Spleen (tissue), 11 donors: ENCODE measurements around the gene ZNF23. TPM values are rescaled to one million over a fixed set of nuclear protein-coding genes. Genes with fewer than 3 reads are reported as not detected.

Source experiments
- DNase-seq: peaks from one replicate; pipeline ENCODE4 v3.0.0-alpha.2; 2020
- H3K27ac ChIP-seq, 8 donors: fragments of 200-600 bp; sonication (generic) in 7 of 8; 1 replicate in 4 of 8; 2 replicates in 4 of 8; pipeline versions ENCODE4 v1.5.0 to v1.8.0; 2016 to 2021; ENCODE audit warnings: inconsistent platforms in 4 of 8, mild to moderate bottlenecking in 4 of 8, moderate library complexity in 1 of 8
- H3K27me3 ChIP-seq, 7 donors: fragments of 200-600 bp; sonication (generic) in 6 of 7; replicated peaks in 1 of 7; 1 replicate in 4 of 7; 2 replicates in 3 of 7; pipeline versions ENCODE4 v1.5.0 to v1.8.0; 2016 to 2021; ENCODE audit warnings: inconsistent platforms in 3 of 7, mild to moderate bottlenecking in 1 of 7
- H3K36me3 ChIP-seq, 6 donors: fragments of 200-600 bp; sonication (generic) in 5 of 6; 1 replicate in 4 of 6; 2 replicates in 2 of 6; pipeline versions ENCODE4 v1.5.0 to v1.8.0; 2016 to 2021; ENCODE audit warnings: inconsistent platforms in 2 of 6
- H3K4me1 ChIP-seq, 6 donors: fragments of 200-600 bp; sonication (generic) in 5 of 6; 1 replicate in 3 of 6; 2 replicates in 3 of 6; pipeline versions ENCODE4 v1.5.0 to v1.8.0; 2016 to 2021; ENCODE audit warnings: inconsistent platforms in 3 of 6
- H3K4me3 ChIP-seq, 8 donors: fragments of 200-600 bp; sonication (generic) in 7 of 8; 1 replicate in 4 of 8; 2 replicates in 4 of 8; pipeline versions ENCODE4 v1.5.0 to v1.8.0; 2016 to 2021; ENCODE audit warnings: inconsistent platforms in 4 of 8, mild to moderate bottlenecking in 4 of 8, moderate library complexity in 2 of 8
- H3K9me3 ChIP-seq, 8 donors: fragments of 200-600 bp; sonication (generic) in 7 of 8; 1 replicate in 4 of 8; 2 replicates in 4 of 8; pipeline versions ENCODE4 v1.5.0 to v1.8.0; 2016 to 2021; ENCODE audit warnings: inconsistent platforms in 4 of 8
- CTCF ChIP-seq, 11 experiments: fragments of 200-600 bp in 7 of 11; fragments of 450-650 bp in 4 of 11; sonication (generic) in 4 of 11; IDR thresholded peaks in 8 of 11; conservative IDR thresholded peaks in 3 of 11; 1 replicate in 7 of 11; 2 replicates in 4 of 11; pipeline versions ENCODE4 v1.4.0 to v1.8.0; 2016 to 2021; ENCODE audit warnings: antibody characterized with exemption in 11 of 11, inconsistent platforms in 4 of 11, mild to moderate bottlenecking in 1 of 11
- POLR2A ChIP-seq, 3 donors: fragments of 450-650 bp; IDR thresholded peaks; one replicate each; pipeline ENCODE4 v1.5.1; 2017; ENCODE audit warnings: antibody characterized with exemption in 3 of 3, mild to moderate bottlenecking in 1 of 3
- POLR2AphosphoS5 ChIP-seq, 3 donors: sonication (generic); formaldehyde crosslinking; IDR thresholded peaks; one replicate each; pipeline ENCODE4 v1.5.1; 2017; ENCODE audit warnings: antibody characterized with exemption in 3 of 3
- WGBS, 5 donors: extraction: QIAGEN DNeasy Blood & Tissue Kit in 3 of 5; methylation state at CpG; one replicate each; pipeline versions ENCODE4 v1.1.5 to v1.1.7; 2013 to 2018; 5-methylcytosine and 5-hydroxymethylcytosine counted together
- intact Hi-C: fragments of 100-400 bp; cut with DNase I; formaldehyde crosslinking; loops from one replicate; pipeline ENCODE4 v1.15.0; 2023; ENCODE audit warnings: low total_unique reads
- polyA plus RNA-seq, 3 donors: library from polyadenylated mRNA; stranded (reverse); fragments of 200-250 nt; gene quantifications; one replicate each; pipeline ENCODE4 v1.2.1, GENCODE V29; 2013
- total RNA-seq, 7 donors: library from RNA; depleted of rRNA in 3 of 7; stranded (reverse); fragments of >200 nt in 3 of 7; fragmentation: NEBNext Ultra II Directional in 4 of 7; extraction: Animal tissue kit (Norgen Biotek cat#: 25700) in 4 of 7; gene quantifications; one replicate each; pipeline versions ENCODE4 v1.1.0 to v1.2.1, GENCODE V29; 2016 to 2021
- donor health status: healthy with polysubstance abuse.
- donor health status: DM: no; HTN: no; CAD: no; lungs with moderate emphysema.
- donor health status: DM: no; HTN: no; CAD: no.
- donor health status: Bipolar disorder and iron deficiency.
- donor health status: healthy.
- donor health status: DM: no; HTN: no; CAD: no.
- donor health status: DM: yes; HTN: yes; CAD: no.

Gene ZNF23
- total and polyA plus RNA-seq, 10 donors = 6.3 to 12.4 (median 10.6) TPM

- no peaks in the 10 kb centered on the region for H3K4me1 ChIP-seq
- no peak overlapping the region for H3K4me3 ChIP-seq
- DNase-seq = no peak
- no peaks in the 10 kb centered on the region for H3K36me3 ChIP-seq
- TF ChIP-seq POLR2AphosphoS5 (IDR thresholded peaks at IDR 0.05) (no peak), POLR2A (IDR thresholded peaks at IDR 0.05) (no peak), CTCF (IDR thresholded peaks at IDR 0.05 in 8 of 11, conservative IDR thresholded peaks at IDR 0.05 in 3 of 11) (no peak)
- WGBS, 5 donors = 78 to 87% (median 83%) methylated on average over 3 of the region's 3 CpGs
- intact Hi-C loops = no loop called here
- no peaks in the 10 kb centered on the region for H3K9me3 ChIP-seq
- no peak overlapping the region for H3K27ac ChIP-seq
- H3K27me3 ChIP-seq = peaks cover 0 to 4% (median 0%) of the 10 kb centered on the region in 7 donors
Measured at GRCh38 chr16:71498031-71498430, 36.0 kb upstream of the ZNF23 start.

GRCh38 chr16:71493213-71493612, 31.2 kb upstream of the ZNF23 start:
- intact Hi-C loops = no loop called here
- 73 to 92% (median 75%) methylated on average over 3 of the region's 3 CpGs for WGBS, 5 donors
- DNase-seq = no peak
- TF ChIP-seq CTCF (IDR thresholded peaks at IDR 0.05 in 8 of 11, conservative IDR thresholded peaks at IDR 0.05 in 3 of 11) (no peak), POLR2A (IDR thresholded peaks at IDR 0.05) (no peak)
- Histone ChIP-seq H3K4me1 (no peaks in the 10 kb centered on the region), H3K36me3 (no peaks in the 10 kb centered on the region), H3K9me3 (no peaks in the 10 kb centered on the region), H3K4me3 (no peak overlapping the region), H3K27ac (no peak overlapping the region), H3K27me3 (no peaks in the 10 kb centered on the region)

- WGBS, 5 donors = 61 to 78% (median 67%) methylated on average over 2 of the region's 2 CpGs
- no peak for TF ChIP-seq CTCF (IDR thresholded peaks at IDR 0.05 in 8 of 11, conservative IDR thresholded peaks at IDR 0.05 in 3 of 11)
- no peak for TF ChIP-seq POLR2AphosphoS5 (IDR thresholded peaks at IDR 0.05)
- no peak for TF ChIP-seq POLR2A (IDR thresholded peaks at IDR 0.05)
Measured at GRCh38 chr16:71492786-71493185, 30.7 kb upstream of the ZNF23 start.

GRCh38 chr16:71491054-71491453, 29.0 kb upstream of the ZNF23 start:
- H3K9me3 ChIP-seq = no peaks in the 10 kb centered on the region
- no peak for TF ChIP-seq CTCF (IDR thresholded peaks at IDR 0.05 in 8 of 11, conservative IDR thresholded peaks at IDR 0.05 in 3 of 11)
- TF ChIP-seq POLR2AphosphoS5 (IDR thresholded peaks at IDR 0.05) = no peak
- no peak for TF ChIP-seq POLR2A (IDR thresholded peaks at IDR 0.05)
- no peak overlapping the region for H3K27ac ChIP-seq
- DNase-seq = no peak
- 63 to 78% (median 70%) methylated on average over 3 of the region's 3 CpGs for WGBS, 5 donors
- no peaks in the 10 kb centered on the region for H3K27me3 ChIP-seq
- no peaks in the 10 kb centered on the region for H3K36me3 ChIP-seq
- no peaks in the 10 kb centered on the region for H3K4me1 ChIP-seq
- intact Hi-C loops = no loop called here
- no peak overlapping the region for H3K4me3 ChIP-seq

More at GRCh38 chr16:71492786-71493185, 30.7 kb upstream of the ZNF23 start:
- H3K4me3 ChIP-seq = no peak overlapping the region
- H3K27me3 ChIP-seq = no peaks in the 10 kb centered on the region
- no peaks in the 10 kb centered on the region for H3K36me3 ChIP-seq
- intact Hi-C loops = no loop called here
- no peaks in the 10 kb centered on the region for H3K4me1 ChIP-seq
- H3K27ac ChIP-seq = no peak overlapping the region
- no peaks in the 10 kb centered on the region for H3K9me3 ChIP-seq
- no peak for DNase-seq
